ENCODE data around the gene ASTE1. TPM values are rescaled to one million over a fixed set of nuclear protein-coding genes. Genes with fewer than 3 reads are reported as not detected.

The ASTE1 gene
- total and polyA plus RNA-seq, 2 of the 8 experiments (the other 6 are each of a cell fraction or from before 2014, with no cell fraction given) = 6.4 TPM; not detected in 1

- no peak overlapping the region for H3K4me3 ChIP-seq (ENCODE audit: extremely low read depth in 1 of 4, insufficient read depth in 2 of 4, low read depth in 3 of 4, low read length in 4 of 4)
- FAIRE-seq (no peak), DNase-seq (ENCODE audit: low read depth in 1 of 2, low spot score in 2 of 2) (no peak)
- peaks cover 3 to 40% (median 9%) of the 10 kb centered on the region in 4 experiments; a peak in 6 of 8 replicates for H3K36me3 ChIP-seq (ENCODE audit: control insufficient read depth in 2 of 4, insufficient read depth in 4 of 4, low read length in 3 of 4)
- no peak overlapping the region for H2BK12ac ChIP-seq (ENCODE audit: low read depth, low read length)
- ChIA-PET CTCF (ENCODE audit: partially characterized antibody) (no interaction called here), POLR2A (ENCODE audit: partially characterized antibody) (no interaction called here)
- no peak overlapping the region for H3K56ac ChIP-seq (replicated peaks; ENCODE audit: insufficient read length, low read depth, low read length)
- no peak overlapping the region for H2AFZ ChIP-seq (ENCODE audit: low read length)
- H4K91ac ChIP-seq (replicated peaks; ENCODE audit: insufficient read length, low read length) = no peak overlapping the region
- H4K8ac ChIP-seq (ENCODE audit: extremely low read depth, insufficient read depth, low read length) = no peak overlapping the region
- no peak overlapping the region for H2AK5ac ChIP-seq (ENCODE audit: low read depth, low read length)
- no peak overlapping the region for H3K23ac ChIP-seq (ENCODE audit: insufficient read length)
- H3K18ac ChIP-seq (ENCODE audit: extremely low read depth, low read length) = no peak overlapping the region
- no peak overlapping the region for H3K14ac ChIP-seq (ENCODE audit: insufficient read length)
- TF ChIP-seq KDM1A (IDR thresholded peaks at IDR 0.05; ENCODE audit: borderline replicate concordance, low read length) (no peak), ZNF274 (IDR thresholded peaks at IDR 0.05; ENCODE audit: borderline replicate concordance, extremely low read depth, low read length) (no peak)
- no peaks in the 10 kb centered on the region for H3K4me1 ChIP-seq (replicated peaks in 1 of 4; ENCODE audit: control insufficient read depth in 3 of 4, insufficient read depth in 4 of 4, low read length in 3 of 4)
- no peak overlapping the region for H3K4ac ChIP-seq (replicated peaks; ENCODE audit: insufficient read length, low read depth, low read length)
- no peak overlapping the region for H2BK5ac ChIP-seq (ENCODE audit: low read depth, low read length)
- no peak overlapping the region for H2BK15ac ChIP-seq (ENCODE audit: low read length)
- no peaks in the 10 kb centered on the region for H4K20me1 ChIP-seq (replicated peaks in 1 of 2; ENCODE audit: control insufficient read depth in 1 of 2, insufficient read depth in 2 of 2, low read length in 2 of 2)
- H3K27me3 ChIP-seq (replicated peaks in 1 of 4; ENCODE audit: control insufficient read depth in 3 of 4, extremely low read depth in 1 of 4, insufficient read depth in 3 of 4, low read length in 3 of 4) = no peaks in the 10 kb centered on the region
- no peak overlapping the region for H4K5ac ChIP-seq (ENCODE audit: insufficient read length, low read depth, low read length)
- no peaks in the 10 kb centered on the region for H3K9me3 ChIP-seq (ENCODE audit: insufficient read depth in 2 of 2, low read depth in 1 of 2, low read length in 1 of 2)
- no peak overlapping the region for H2BK20ac ChIP-seq (ENCODE audit: low read length)
- no peak overlapping the region for H3K27ac ChIP-seq (ENCODE audit: low read depth, low read length)
- WGBS, 2 experiments (ENCODE audit: extremely low coverage in 1 of 2, insufficient coverage in 1 of 2, insufficient read length in 1 of 2, insufficient replicate concordance in 2 of 2, low coverage in 1 of 2, low lambda C conversion rate in 2 of 2, missing lambda C conversion rate in 1 of 2) = 100% methylated on average over 1 of the region's 1 CpG; no CpG with 5 or more reads in 1 of the 2 experiments
- H3K4me2 ChIP-seq (ENCODE audit: insufficient read depth in 1 of 2, low read depth in 2 of 2, low read length in 2 of 2) = no peak overlapping the region
- H3K9ac ChIP-seq (replicated peaks in 1 of 4; ENCODE audit: extremely low read depth in 1 of 4, low read depth in 3 of 4, low read length in 3 of 4) = no peak overlapping the region
- no peaks in the 10 kb centered on the region for H3K23me2 ChIP-seq (ENCODE audit: low read depth, low read length)
- H3K79me2 ChIP-seq (ENCODE audit: control insufficient read depth in 1 of 2, insufficient read depth in 2 of 2, low read length in 2 of 2) = no peaks in the 10 kb centered on the region
- no peaks in the 10 kb centered on the region for H3K79me1 ChIP-seq (ENCODE audit: low read depth, low read length)
- no peak overlapping the region for H2BK120ac ChIP-seq (replicated peaks; ENCODE audit: low read depth, low read length)
Observed at GRCh38 chr3:131001071-131001470, 25.6 kb downstream of the ASTE1 start.
